GM08714 (cell line): ENCODE data around the gene CITED2.

Experiments
- H3K4me3 ChIP-seq: fragments of 200-500 bp; sonication (Bioruptor generic); 2 replicates; pipeline ENCODE4 v1.5.1; 2014; ENCODE audit warnings: mild to moderate bottlenecking, low read length, inconsistent platforms
- ZNF274 ChIP-seq: IDR thresholded peaks from 2 replicates; pipeline ENCODE4 v1.6.1; 2012; ENCODE audit warnings: mild to moderate bottlenecking, low read depth, low read length

The CITED2 gene

GRCh38 chr6:139335447-139336210 is 38.8 kb downstream of the CITED2 start:
- no peak for TF ChIP-seq ZNF274
- no peak overlapping the region for H3K4me3 ChIP-seq

DNA sequence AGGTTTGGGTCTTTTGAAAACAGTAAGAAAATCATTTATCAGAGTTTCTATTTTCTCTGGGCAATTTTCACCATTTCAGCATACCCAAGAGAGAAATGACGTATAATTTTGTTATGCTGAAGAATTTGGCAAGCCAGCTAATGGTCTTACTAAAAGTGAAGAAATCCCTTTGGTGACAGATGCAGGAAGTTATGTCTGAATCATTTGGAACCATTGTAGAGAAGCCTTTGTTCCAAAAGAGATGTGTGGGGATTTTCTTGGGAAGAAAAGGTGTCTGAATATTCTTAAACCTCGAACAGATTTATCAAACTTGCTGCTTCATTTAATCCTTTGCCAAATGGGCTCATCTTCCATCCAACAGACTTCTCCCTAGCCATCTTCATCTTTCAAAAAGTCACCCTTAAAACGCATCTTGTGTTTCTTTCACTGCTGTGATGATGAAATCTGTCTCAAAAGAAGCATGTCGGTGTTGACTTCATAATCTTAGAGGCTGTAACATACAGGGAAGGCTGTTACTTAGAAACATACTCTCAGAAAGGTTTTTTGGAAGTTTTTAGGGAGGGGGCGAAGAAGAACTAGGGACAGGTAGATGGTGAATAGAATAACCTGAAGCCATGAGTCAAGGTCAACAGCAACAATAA is 39.5 kb downstream of the CITED2 start:
- TF ChIP-seq ZNF274: no peak
- H3K4me3 ChIP-seq: no peak overlapping the region

DNA sequence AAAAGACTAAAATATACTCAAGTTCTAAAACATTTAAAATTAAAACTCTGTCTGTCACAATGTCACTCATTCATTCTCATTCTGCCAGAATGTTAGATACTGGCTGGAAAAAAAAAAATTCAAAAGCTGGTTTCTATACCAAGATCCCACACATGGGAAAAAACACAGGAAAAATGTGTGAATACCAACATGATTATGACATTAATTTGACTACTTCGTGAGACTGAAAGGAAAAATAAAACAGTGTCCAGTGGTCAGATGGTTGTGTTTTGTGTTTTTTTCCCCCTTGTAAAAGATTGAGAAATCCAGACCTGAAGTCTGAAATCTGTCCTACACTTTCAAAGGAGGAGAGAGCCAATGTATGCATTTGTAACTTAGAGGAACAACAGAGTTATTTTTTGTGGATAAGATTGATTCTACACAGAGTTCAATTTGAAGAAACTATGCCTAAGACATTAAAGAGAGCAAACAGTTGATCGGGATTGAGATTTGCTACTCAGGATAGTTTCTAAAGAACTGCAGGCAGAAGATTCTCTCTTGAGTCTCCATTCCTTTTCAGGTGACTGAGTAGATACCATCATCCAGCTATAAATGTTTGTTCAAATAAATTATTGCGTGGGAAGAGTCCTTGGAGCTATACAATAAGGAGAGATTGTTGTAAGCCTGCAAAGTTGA is 43.5 kb downstream of the CITED2 start:
- H3K4me3 ChIP-seq: no peak overlapping the region
- no peak for TF ChIP-seq ZNF274

DNA sequence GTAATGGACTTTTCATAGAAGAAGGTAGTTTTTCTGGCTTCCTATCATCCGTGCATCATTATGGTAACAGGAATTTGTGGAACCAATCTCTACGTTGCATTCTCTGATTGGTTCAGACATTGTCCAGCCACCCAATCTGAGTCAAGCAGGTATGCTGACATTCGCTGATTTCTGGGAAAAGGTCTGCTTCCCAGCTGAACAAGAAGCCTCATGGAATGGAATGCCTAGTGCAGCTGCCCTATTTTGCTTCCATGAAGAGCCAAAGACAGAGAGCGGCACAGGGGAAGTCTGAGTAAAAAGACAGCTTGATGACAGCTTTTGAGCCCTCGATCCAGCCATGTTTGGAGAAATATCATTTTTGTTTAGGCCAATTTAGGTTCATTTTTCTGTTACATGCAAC is 44.1 kb downstream of the CITED2 start:
- TF ChIP-seq ZNF274: no peak
- H3K4me3 ChIP-seq: no peak overlapping the region

DNA sequence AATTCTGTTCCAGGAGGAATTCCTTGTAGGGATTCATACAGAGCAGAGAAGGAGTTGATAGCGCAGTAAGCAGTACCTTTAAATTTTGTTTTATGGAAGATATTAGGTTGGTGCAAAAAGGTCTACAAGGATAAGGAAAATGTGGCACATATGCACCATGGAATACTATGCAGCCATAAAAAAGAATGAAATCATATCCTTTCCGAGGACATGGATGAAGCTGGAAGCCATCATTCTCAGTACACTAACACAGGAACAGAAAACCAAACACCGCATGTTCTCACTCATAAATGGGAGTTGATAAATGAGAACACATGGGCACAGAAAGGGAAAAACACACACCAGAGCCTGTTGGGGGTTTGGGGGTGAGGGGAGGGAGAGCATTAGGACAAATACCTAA is 45.2 kb downstream of the CITED2 start:
- H3K4me3 ChIP-seq: no peak overlapping the region
- no peak for TF ChIP-seq ZNF274

DNA sequence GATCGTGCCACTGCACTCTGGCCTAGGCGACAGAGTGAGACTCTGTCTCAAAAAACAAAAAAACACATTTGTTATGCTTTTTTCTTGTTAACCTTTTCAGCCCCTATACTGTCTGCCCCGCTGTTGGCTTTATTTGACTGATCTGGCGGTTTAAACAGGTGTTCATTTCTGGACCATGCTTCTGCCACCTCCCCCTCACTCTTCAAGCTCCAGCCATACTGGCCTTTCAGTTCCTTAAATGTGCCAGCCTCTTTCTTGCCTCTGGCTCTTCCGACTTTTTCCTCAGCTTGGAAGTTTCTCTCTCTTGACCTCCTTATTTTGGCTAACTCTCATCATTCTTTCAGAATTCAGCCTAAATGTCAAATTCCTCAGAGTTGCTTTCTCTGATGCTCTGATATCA is 47.4 kb downstream of the CITED2 start:
- no peak overlapping the region for H3K4me3 ChIP-seq
- no peak for TF ChIP-seq ZNF274

DNA sequence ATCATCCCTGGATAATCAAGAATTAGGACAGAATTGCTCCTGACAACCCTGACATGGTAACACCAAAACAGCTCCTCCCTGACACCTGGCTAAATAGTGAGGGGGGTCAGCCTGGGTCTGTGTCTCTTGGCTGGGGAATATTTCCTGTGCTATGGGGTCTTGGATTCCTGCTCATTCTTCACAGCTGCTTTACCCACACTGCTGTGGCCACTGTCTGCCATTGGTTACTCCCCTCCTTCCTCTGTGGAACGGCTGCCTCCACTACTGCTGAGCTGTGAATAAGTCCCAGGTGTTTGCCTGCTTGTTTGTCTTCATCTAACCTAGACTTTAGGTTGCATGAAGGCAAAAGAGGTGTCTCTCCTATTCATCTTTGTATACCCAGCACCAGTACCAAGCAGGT is 48.8 kb downstream of the CITED2 start:
- no peak overlapping the region for H3K4me3 ChIP-seq

DNA sequence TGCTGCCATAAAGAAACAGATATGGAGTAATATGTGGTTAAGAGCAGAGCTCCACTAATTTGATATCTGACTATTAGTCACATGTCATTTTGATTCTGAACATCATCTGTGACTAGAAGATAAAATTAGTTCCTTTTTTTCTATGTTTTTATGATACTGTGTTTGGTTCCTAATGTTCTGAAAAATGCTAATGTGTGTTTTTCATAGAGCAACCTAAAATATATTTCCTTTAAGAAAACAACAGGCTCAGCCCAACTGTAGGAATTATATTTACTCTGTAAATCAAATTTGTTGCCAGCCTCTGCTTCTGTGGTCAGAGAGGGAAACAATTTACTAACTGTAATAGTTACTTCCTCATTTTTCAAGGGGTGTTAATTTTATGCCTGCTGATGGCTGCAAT is 49.3 kb downstream of the CITED2 start:
- no peak overlapping the region for H3K4me3 ChIP-seq
- TF ChIP-seq ZNF274: no peak

More for the DNA sequence above, 48.8 kb downstream of the CITED2 start:
- TF ChIP-seq ZNF274: no peak

- H3K4me3 ChIP-seq: no peak overlapping the region
- no peak for TF ChIP-seq ZNF274
Measured at GRCh38 chr6:139324301-139324555, 50.2 kb downstream of the CITED2 start.

- H3K4me3 ChIP-seq: peak overlapping the region; percentile 16; the same call in 1 of the 2 replicates
- no peak for TF ChIP-seq ZNF274
Measured at GRCh38 chr6:139323511-139324300, 50.7 kb downstream of the CITED2 start.
